OCI-LY3 (cell line): Measurements from ENCODE around the gene GPR89B.

Source experiments
- CTCF ChIP-seq: fragments of 200-600, 300-600 bp; sonication (generic); IDR thresholded peaks from 2 replicates; pipeline ENCODE4 v1.5.1; 2014; ENCODE audit warnings: antibody characterized with exemption, low read length, low read depth
- EZH2phosphoT487 ChIP-seq: fragments of 200-600 bp; shearing (Covaris generic); IDR thresholded peaks from 2 replicates; pipeline ENCODE4 v1.6.1; 2018; ENCODE audit warnings: antibody characterized with exemption, mixed run types, low read depth

- no peak for TF ChIP-seq CTCF
- TF ChIP-seq EZH2phosphoT487 = no peak
These were observed 31.0 kb upstream of the GPR89B start for GRCh38 chr1:147897029-147897752.
